Endodermal cell (in vitro differentiated cells): ENCODE measurements around the gene OR5AN1. TPM values are rescaled to one million over a fixed set of nuclear protein-coding genes. Genes with fewer than 3 reads are reported as not detected.

Source experiments
- DNase-seq: peaks from one replicate; pipeline ENCODE4 v3.0.0-alpha.2; 2017
- H3K27ac ChIP-seq: 2 replicates; pipeline ENCODE4 v1.5.1; 2013; ENCODE audit warnings: mild to moderate bottlenecking, low read depth, low read length, moderate library complexity
- H3K27me3 ChIP-seq: 2 replicates; pipeline ENCODE4 v1.6.1; 2013; ENCODE audit warnings: mild to moderate bottlenecking, low read length, moderate library complexity; ENCODE audit not compliant: insufficient read depth, control insufficient read depth, poor library complexity, severe bottlenecking
- H3K36me3 ChIP-seq: 2 replicates; pipeline ENCODE4 v1.7.0; 2013; ENCODE audit warnings: mild to moderate bottlenecking, low read length, moderate library complexity; ENCODE audit not compliant: control insufficient read depth, insufficient read depth
- H3K4me1 ChIP-seq: one replicate; pipeline ENCODE4 v1.7.0; 2013; ENCODE audit warnings: low read length; ENCODE audit not compliant: control insufficient read depth, insufficient read depth
- H3K4me3 ChIP-seq: 2 replicates; pipeline ENCODE4 v1.5.1; 2013; ENCODE audit warnings: mild to moderate bottlenecking, low read length, moderate library complexity
- H3K9ac ChIP-seq: 2 replicates; pipeline ENCODE4 v1.6.1; 2013; ENCODE audit warnings: mild to moderate bottlenecking, low read length, moderate library complexity; ENCODE audit not compliant: poor library complexity, severe bottlenecking; ENCODE audit errors: extremely low read depth
- H3K9me3 ChIP-seq: 2 replicates; pipeline ENCODE4 v1.6.1; 2013; ENCODE audit warnings: mild to moderate bottlenecking, low read length, moderate library complexity; ENCODE audit not compliant: control insufficient read depth
- H3K27ac Mint-ChIP-seq: 2 replicates; pipeline ENCODE4 v1.8.0; 2020; ENCODE audit warnings: mixed read lengths
- H3K27me3 Mint-ChIP-seq: 2 replicates; pipeline ENCODE4 v1.8.0; 2021; ENCODE audit warnings: mild to moderate bottlenecking, mixed read lengths; ENCODE audit not compliant: insufficient read depth
- H3K36me3 Mint-ChIP-seq: 2 replicates; pipeline ENCODE4 v1.8.0; 2020; ENCODE audit warnings: low read depth, mixed read lengths
- H3K4me1 Mint-ChIP-seq: 2 replicates; pipeline ENCODE4 v1.8.0; 2020; ENCODE audit warnings: mixed read lengths
- H3K4me3 Mint-ChIP-seq: 2 replicates; pipeline ENCODE4 v1.8.0; 2020; ENCODE audit warnings: mild to moderate bottlenecking, moderate library complexity, mixed read lengths
- H3K9me3 Mint-ChIP-seq: 2 replicates; pipeline ENCODE4 v1.8.0; 2020; ENCODE audit warnings: mild to moderate bottlenecking, mixed read lengths
- CTCF ChIP-seq: fragments of 200-600 bp; sonication (generic); conservative IDR thresholded peaks from 2 replicates; pipeline ENCODE4 v1.5.0; 2021; ENCODE audit warnings: antibody characterized with exemption, mild to moderate bottlenecking
- WGBS, 2 experiments: methylation state at CpG; one replicate each; pipeline versions ENCODE4 v1.1.5 to v1.1.7; 2013; ENCODE audit warnings: missing lambda C conversion rate in 2 of 2, mixed read lengths in 1 of 2; ENCODE audit not compliant: insufficient coverage in 1 of 2, insufficient read length in 1 of 2; 5-methylcytosine and 5-hydroxymethylcytosine counted together
- total RNA-seq, 2 donors: library from RNA; stranded (reverse); fragmentation: NEBNext Ultra II Directional in 1 of 2; extraction: Animal tissue kit (Norgen Biotek cat#: 25700) in 1 of 2; gene quantifications; 2 replicates in 1 of 2; 3 replicates in 1 of 2; pipeline ENCODE4 v1.2.1, GENCODE V29; 2021

The OR5AN1 gene
- total RNA-seq, 2 donors from 2014 or later, result not detected

GRCh38 chr11:59415111-59415510 lies 56.4 kb downstream of the OR5AN1 start:
- H3K9me3 Mint-ChIP-seq, result peaks cover 27% of the 10 kb centered on the region
- 81% methylated on average over 1 of the region's 1 CpG; no CpG with 5 or more reads in 1 of the 2 experiments for WGBS, 2 experiments
- no peaks in the 10 kb centered on the region for H3K36me3 Mint-ChIP-seq

GRCh38 chr11:59416613-59417012 lies 57.9 kb downstream of the OR5AN1 start:
- Histone ChIP-seq H3K9ac (no peak overlapping the region), H3K27me3 (no peaks in the 10 kb centered on the region), H3K27ac (no peak overlapping the region), H3K9me3 (peaks cover under 1% of the 10 kb centered on the region), H3K4me3 (no peak overlapping the region), H3K36me3 (no peaks in the 10 kb centered on the region), H3K4me1 (no peaks in the 10 kb centered on the region)
- H3K27ac Mint-ChIP-seq, result no peak overlapping the region
- no peaks in the 10 kb centered on the region for H3K36me3 Mint-ChIP-seq
- no peak for TF ChIP-seq CTCF
- H3K9me3 Mint-ChIP-seq, result peaks cover 18% of the 10 kb centered on the region
- 98 to 100% methylated on average over 3 to 5 of the region's 5 CpGs for WGBS, 2 experiments
- DNase-seq, result no peak
- H3K4me3 Mint-ChIP-seq, result no peak overlapping the region
- no peaks in the 10 kb centered on the region for H3K27me3 Mint-ChIP-seq
- H3K4me1 Mint-ChIP-seq, result peaks cover 14% of the 10 kb centered on the region

More at GRCh38 chr11:59415111-59415510, 56.4 kb downstream of the OR5AN1 start:
- Mint-ChIP-seq H3K27me3 (no peaks in the 10 kb centered on the region), H3K27ac (no peak overlapping the region), H3K4me1 (peaks cover 14% of the 10 kb centered on the region), H3K4me3 (no peak overlapping the region)
- TF ChIP-seq CTCF, result no peak
- Histone ChIP-seq H3K9me3 (peaks cover 11% of the 10 kb centered on the region), H3K27ac (no peak overlapping the region), H3K36me3 (no peaks in the 10 kb centered on the region), H3K27me3 (no peaks in the 10 kb centered on the region), H3K9ac (no peak overlapping the region), H3K4me3 (no peak overlapping the region), H3K4me1 (no peaks in the 10 kb centered on the region)
- DNase-seq, result no peak

GRCh38 chr11:59417023-59417422 lies 58.3 kb downstream of the OR5AN1 start:
- H3K36me3 ChIP-seq, result no peaks in the 10 kb centered on the region
- TF ChIP-seq CTCF, result no peak

More at GRCh38 chr11:59417023-59417422, 58.3 kb downstream of the OR5AN1 start:
- no peak overlapping the region for H3K4me3 Mint-ChIP-seq
- Histone ChIP-seq H3K9ac (no peak overlapping the region), H3K9me3 (no peaks in the 10 kb centered on the region), H3K4me3 (no peak overlapping the region), H3K27me3 (no peaks in the 10 kb centered on the region), H3K27ac (no peak overlapping the region), H3K4me1 (no peaks in the 10 kb centered on the region)
- H3K9me3 Mint-ChIP-seq, result peaks cover 18% of the 10 kb centered on the region
- no peaks in the 10 kb centered on the region for H3K27me3 Mint-ChIP-seq
- H3K4me1 Mint-ChIP-seq, result peaks cover 14% of the 10 kb centered on the region
- H3K27ac Mint-ChIP-seq, result no peak overlapping the region
- no peak for DNase-seq
- 86 to 89% methylated on average over 3 to 5 of the region's 5 CpGs for WGBS, 2 experiments
- H3K36me3 Mint-ChIP-seq, result no peaks in the 10 kb centered on the region
